HepG2 (cell line): ENCODE results near the gene MACROH2A1. TPM values are rescaled to one million over a fixed set of nuclear protein-coding genes. Genes with fewer than 3 reads are reported as not detected.

Experiments used
- DR1 ChIP-seq: sonication (generic); formaldehyde crosslinking; IDR thresholded peaks from 2 replicates; pipeline ENCODE4 v1.8.0; 2021; ENCODE audit warnings: mild to moderate bottlenecking, missing genetic modification reagents, inconsistent platforms
- GATAD1 ChIP-seq: IDR thresholded peaks from 2 replicates; pipeline ENCODE4 v1.6.1; 2016; ENCODE audit warnings: missing genetic modification reagents, missing compliant biosample characterization
- KLF11 ChIP-seq: IDR thresholded peaks from 2 replicates; pipeline ENCODE4 v1.6.1; 2016; ENCODE audit warnings: missing compliant biosample characterization
- NFE2 ChIP-seq: sonication (generic); formaldehyde crosslinking; IDR thresholded peaks from 2 replicates; pipeline ENCODE4 v1.4.0; 2020; ENCODE audit warnings: missing genetic modification reagents
- PAXIP1 ChIP-seq: sonication (generic); formaldehyde crosslinking; conservative IDR thresholded peaks from 2 replicates; pipeline ENCODE4 v1.4.0; 2020; ENCODE audit warnings: mild to moderate bottlenecking, missing genetic modification reagents, moderate library complexity
- PRDM10 ChIP-seq: sonication (generic); formaldehyde crosslinking; IDR thresholded peaks from 2 replicates; pipeline ENCODE4 v1.4.0; 2020; ENCODE audit warnings: low read depth, missing genetic modification reagents
- RFX1 ChIP-seq: fragments of 450-650 bp; IDR thresholded peaks from 2 replicates; pipeline ENCODE4 v1.6.1; 2017
- RNF2 ChIP-seq: fragments of 450-650 bp; conservative IDR thresholded peaks from 2 replicates; pipeline ENCODE4 v1.6.1; 2016; ENCODE audit warnings: low read depth
- TOPORS ChIP-seq: sonication (generic); formaldehyde crosslinking; IDR thresholded peaks from 2 replicates; pipeline ENCODE4 v1.8.0; 2023; ENCODE audit warnings: mild to moderate bottlenecking, missing genetic modification reagents
- YY1 ChIP-seq: IDR thresholded peaks from 2 replicates; pipeline ENCODE4 v1.6.1; 2011; ENCODE audit warnings: low read length, low read depth, moderate library complexity, mild to moderate bottlenecking; ENCODE audit not compliant: insufficient read depth, insufficient replicate concordance
- ZBTB14 ChIP-seq: sonication (generic); formaldehyde crosslinking; IDR thresholded peaks from 2 replicates; pipeline ENCODE4 v1.4.0; 2020; ENCODE audit warnings: missing genetic modification reagents
- ZC3H13 ChIP-seq: sonication (generic); formaldehyde crosslinking; IDR thresholded peaks from 2 replicates; pipeline ENCODE4 v1.8.1; 2023; ENCODE audit warnings: mild to moderate bottlenecking, missing genetic modification reagents, moderate library complexity
- ZKSCAN1 ChIP-seq: fragments of 150-350 bp; IDR thresholded peaks from 2 replicates; pipeline ENCODE4 v1.6.1; 2014; ENCODE audit warnings: low read length
- ZNF276 ChIP-seq: sonication (generic); formaldehyde crosslinking; IDR thresholded peaks from 2 replicates; pipeline ENCODE4 v1.4.0; 2020; ENCODE audit warnings: mild to moderate bottlenecking, low read depth, missing genetic modification reagents
- ZNF574 ChIP-seq: sonication (generic); formaldehyde crosslinking; IDR thresholded peaks from 2 replicates; pipeline ENCODE4 v1.4.0; 2020; ENCODE audit warnings: missing genetic modification reagents
- polyA plus RNA-seq, 8 experiments: library from polyadenylated mRNA; depleted of rRNA in 3 of 8; stranded (reverse) in 7 of 8; unstranded in 1 of 8; fragments of >200 nt; fragmentation: Illumina TruSeq in 4 of 8; extraction: Trizol in 4 of 8; gene quantifications; 2 replicates each; pipeline versions ENCODE4 v1.2.1 to v1.2.3, GENCODE V29; 2011 to 2016; ENCODE audit warnings: low read depth in 4 of 8, missing spikeins in 1 of 8, mixed read lengths in 1 of 8; ENCODE audit not compliant: insufficient read depth in 1 of 8
- total RNA-seq, 5 experiments: library from RNA; depleted of rRNA; stranded (reverse); fragments of >200 nt; fragmentation: Illumina TruSeq; extraction: Trizol; gene quantifications; 2 replicates each; pipeline ENCODE4 v1.2.3, GENCODE V29; 2016; ENCODE audit warnings: low read depth in 1 of 5

Gene MACROH2A1
- total and polyA plus RNA-seq, 2 of the 13 experiments (the other 11 are each of a cell fraction or from before 2014, with no cell fraction given): 69.1 to 158 TPM

- TF ChIP-seq ZNF574 (CRISPR knock-in tag): peak; percentile 86
- peak; percentile 85 for TF ChIP-seq GATAD1
- peak; percentile 65; the same call in 1 of the 2 replicates for TF ChIP-seq DR1 (CRISPR knock-in tag)
- TF ChIP-seq NFE2 (CRISPR knock-in tag): no peak
- peak; percentile 63 for TF ChIP-seq YY1
- peak; percentile 92 for TF ChIP-seq ZKSCAN1
- no peak; the same call in 1 of the 2 replicates for TF ChIP-seq PAXIP1 (CRISPR knock-in tag)
- TF ChIP-seq ZBTB14 (CRISPR knock-in tag): peak; percentile 57; the same call in 1 of the 2 replicates
- TF ChIP-seq TOPORS: no peak
- TF ChIP-seq KLF11 (CRISPR knock-in tag): no peak
- TF ChIP-seq RFX1: no peak
- TF ChIP-seq ZC3H13: 0 out of 2 replicates have a peak, but pooled peaks have one; percentile 23
- TF ChIP-seq RNF2: 0 out of 2 replicates have a peak, but pooled peaks have one; percentile 72
- TF ChIP-seq PRDM10: no peak
- no peak for TF ChIP-seq ZNF276
Observed at GRCh38 chr5:135398855-135399793, at the start of gene MACROH2A1 (continued).
